SK-N-SH (cell line): ENCODE data around the gene STK32A. TPM values are rescaled to one million over a fixed set of nuclear protein-coding genes. Genes with fewer than 3 reads are reported as not detected.

Source experiments
- CTCF ChIA-PET: fragments of 300-600, 350-600 bp; formaldehyde crosslinking; extraction: SDS; loops from one replicate; lab custom pipeline; 2021; lab: Yijun Ruan, JAX
- POLR2A ChIA-PET: fragments of 350-600 bp; sonication (Branson Sonifier 250); formaldehyde crosslinking; extraction: SDS; loops from one replicate; lab custom pipeline; 2020; ENCODE audit warnings: antibody characterized with exemption, inconsistent platforms; lab: Yijun Ruan, JAX
- DNase-seq: peaks from one replicate; pipeline ENCODE4 v3.0.0; 2012
- H2AFZ ChIP-seq: fragments of 200-600 bp; sonication (generic); 2 replicates; pipeline ENCODE4 v1.8.1; 2016; ENCODE audit warnings: antibody characterized with exemption, mild to moderate bottlenecking, low read depth
- H3F3A ChIP-seq: fragments of 200-600 bp; sonication (generic); replicated peaks from 2 replicates; pipeline ENCODE3; 2016; ENCODE audit warnings: antibody characterized with exemption, mild to moderate bottlenecking; ENCODE audit not compliant: insufficient read depth
- H3K27ac ChIP-seq, 2 experiments: fragments of 200-500 bp in 1 of 2; fragments of 200-600 bp in 1 of 2; sonication (Bioruptor generic) in 1 of 2; sonication (generic), shearing (Covaris generic) in 1 of 2; 2 replicates each; pipeline versions ENCODE4 v1.5.1 to v1.6.1; 2014 to 2016; ENCODE audit warnings: low read depth in 2 of 2, inconsistent platforms in 1 of 2, low read length in 1 of 2, mild to moderate bottlenecking in 1 of 2, mixed read lengths in 1 of 2
- H3K27me3 ChIP-seq: fragments of 200-600 bp; sonication (generic), shearing (Covaris generic); 2 replicates; pipeline ENCODE4 v1.6.1; 2016; ENCODE audit warnings: mixed run types; ENCODE audit not compliant: insufficient read depth
- H3K36me3 ChIP-seq, 2 experiments: fragments of 200-500 bp in 1 of 2; fragments of 200-600 bp in 1 of 2; sonication (Bioruptor generic) in 1 of 2; sonication (generic) in 1 of 2; replicated peaks in 1 of 2; 2 replicates each; pipeline versions ENCODE3 to v1.5.1; 2014 to 2016; ENCODE audit warnings: low read length in 1 of 2, mild to moderate bottlenecking in 1 of 2; ENCODE audit not compliant: insufficient read depth in 2 of 2, control insufficient read depth in 1 of 2
- H3K4me1 ChIP-seq, 2 experiments: fragments of 200-500 bp in 1 of 2; fragments of 200-600 bp in 1 of 2; sonication (Bioruptor generic) in 1 of 2; sonication (generic), shearing (Covaris generic) in 1 of 2; 2 replicates each; pipeline versions ENCODE4 v1.5.1 to v1.6.1; 2014 to 2016; ENCODE audit warnings: low read depth in 1 of 2, low read length in 1 of 2, mixed run types in 1 of 2; ENCODE audit not compliant: insufficient read depth in 2 of 2, control insufficient read depth in 1 of 2
- H3K4me2 ChIP-seq: fragments of 200-600 bp; sonication (generic), shearing (Covaris generic); 2 replicates; pipeline ENCODE4 v1.6.1; 2017; ENCODE audit warnings: mixed run types
- H3K4me3 ChIP-seq, 2 experiments: fragments of 200-500 bp in 1 of 2; fragments of 200-600 bp in 1 of 2; sonication (Bioruptor generic) in 1 of 2; sonication (generic), shearing (Covaris generic) in 1 of 2; 2 replicates each; pipeline versions ENCODE4 v1.5.1 to v1.8.1; 2014 to 2016; ENCODE audit warnings: low read depth in 2 of 2, inconsistent platforms in 1 of 2, low read length in 1 of 2, mild to moderate bottlenecking in 1 of 2, mixed read lengths in 1 of 2, moderate library complexity in 1 of 2
- H3K79me2 ChIP-seq: fragments of 200-600 bp; sonication (generic); 2 replicates; pipeline ENCODE4 v1.8.1; 2017; ENCODE audit warnings: mild to moderate bottlenecking; ENCODE audit not compliant: insufficient read depth
- H3K9ac ChIP-seq: fragments of 200-600 bp; sonication (generic); 2 replicates; pipeline ENCODE4 v1.6.1; 2017; ENCODE audit warnings: mixed run types
- H3K9me2 ChIP-seq: fragments of 200-600 bp; sonication (generic); 2 replicates; pipeline ENCODE4 v1.6.1; 2017; ENCODE audit warnings: mixed run types
- H3K9me3 ChIP-seq: fragments of 200-600 bp; sonication (generic); 2 replicates; pipeline ENCODE4 v1.6.1; 2017; ENCODE audit warnings: mixed run types, mild to moderate bottlenecking, moderate library complexity
- H4K20me1 ChIP-seq: fragments of 200-600 bp; sonication (generic); 2 replicates; pipeline ENCODE4 v1.6.1; 2017; ENCODE audit warnings: mild to moderate bottlenecking, mixed run types; ENCODE audit not compliant: insufficient read depth
- CHD2 ChIP-seq: fragments of 150-350 bp; IDR thresholded peaks from 2 replicates; pipeline ENCODE4 v1.6.1; 2018; ENCODE audit warnings: low read length; ENCODE audit not compliant: partially characterized antibody
- ELF1 ChIP-seq: IDR thresholded peaks from 2 replicates; pipeline ENCODE4 v1.4.0; 2012
- EZH2phosphoT487 ChIP-seq: fragments of 200-600 bp; sonication (generic); IDR thresholded peaks from 2 replicates; pipeline ENCODE4 v1.6.1; 2017; ENCODE audit warnings: low read depth, mixed run types, mild to moderate bottlenecking, antibody characterized with exemption, moderate library complexity, borderline replicate concordance
- FOXJ3 ChIP-seq: sonication (generic); formaldehyde crosslinking; IDR thresholded peaks from 2 replicates; pipeline ENCODE4 v1.5.1; 2020; ENCODE audit warnings: mild to moderate bottlenecking, missing genetic modification reagents
- FOXM1 ChIP-seq: IDR thresholded peaks from 2 replicates; pipeline ENCODE4 v1.4.0; 2012; ENCODE audit warnings: low read depth, mild to moderate bottlenecking
- GATA2 ChIP-seq: sonication (generic); formaldehyde crosslinking; IDR thresholded peaks from 2 replicates; pipeline ENCODE4 v1.5.0; 2020; ENCODE audit warnings: mild to moderate bottlenecking, missing genetic modification reagents
- NFIC ChIP-seq: IDR thresholded peaks from 2 replicates; pipeline ENCODE4 v1.4.0; 2012; ENCODE audit warnings: borderline replicate concordance
- NRF1 ChIP-seq: IDR thresholded peaks from 2 replicates; pipeline ENCODE4 v1.6.1; 2012; ENCODE audit warnings: low read depth, mild to moderate bottlenecking, low read length
- RCOR1 ChIP-seq: fragments of 150-350 bp; IDR thresholded peaks from 2 replicates; pipeline ENCODE4 v1.6.1; 2017; ENCODE audit warnings: antibody characterized with exemption, low read length
- SMC3 ChIP-seq: IDR thresholded peaks from 2 replicates; pipeline ENCODE4 v1.6.1; 2012; ENCODE audit warnings: low read depth, low read length, improper control_type of control experiment
- TEAD4 ChIP-seq: IDR thresholded peaks from 2 replicates; pipeline ENCODE4 v1.4.0; 2012; ENCODE audit warnings: mild to moderate bottlenecking, borderline replicate concordance; ENCODE audit not compliant: insufficient read depth
- YY1 ChIP-seq: IDR thresholded peaks from 2 replicates; pipeline ENCODE4 v1.4.0; 2012; ENCODE audit warnings: low read depth, mild to moderate bottlenecking
- WGBS: methylation state at CpG from one replicate; pipeline ENCODE4 v1.1.6; 2017; ENCODE audit warnings: low lambda C conversion rate; 5-methylcytosine and 5-hydroxymethylcytosine counted together
- polyA plus RNA-seq, 3 experiments: library from polyadenylated mRNA; depleted of rRNA; stranded (reverse); fragments of >200 nt; gene quantifications; 2 replicates each; pipeline ENCODE4 v1.2.3, GENCODE V29; 2012
- TF ChIP-seq, protein P1 (sequence below): IDR thresholded peaks from 2 replicates; pipeline ENCODE4 v1.4.0; 2012; ENCODE audit warnings: low read depth, borderline replicate concordance
- TF ChIP-seq, protein P2 (sequence below): fragments of 200-600 bp; sonication (generic); IDR thresholded peaks from 2 replicates; pipeline ENCODE4 v1.6.1; 2017; ENCODE audit warnings: antibody characterized with exemption, mild to moderate bottlenecking, moderate library complexity
- TF ChIP-seq, protein P3 (sequence below): fragments of 150-350 bp; IDR thresholded peaks from 2 replicates; pipeline ENCODE4 v1.6.1; 2017; ENCODE audit warnings: antibody characterized with exemption, low read length, low read depth, borderline replicate concordance
- TF ChIP-seq, protein P4 (sequence below): IDR thresholded peaks from 2 replicates; pipeline ENCODE4 v1.6.1; 2012; ENCODE audit warnings: mild to moderate bottlenecking, low read depth, low read length, moderate library complexity
- TF ChIP-seq, protein P5 (sequence below): IDR thresholded peaks from 2 replicates; pipeline ENCODE4 v1.4.0; 2012; ENCODE audit warnings: low read depth
- TF ChIP-seq, protein P6 (sequence below): IDR thresholded peaks from 2 replicates; pipeline ENCODE4; 2012

STK32A gene
- polyA plus RNA-seq, 1 of the 3 experiments (the other 2 are of a cell fraction) = 0.20 TPM

DNA sequence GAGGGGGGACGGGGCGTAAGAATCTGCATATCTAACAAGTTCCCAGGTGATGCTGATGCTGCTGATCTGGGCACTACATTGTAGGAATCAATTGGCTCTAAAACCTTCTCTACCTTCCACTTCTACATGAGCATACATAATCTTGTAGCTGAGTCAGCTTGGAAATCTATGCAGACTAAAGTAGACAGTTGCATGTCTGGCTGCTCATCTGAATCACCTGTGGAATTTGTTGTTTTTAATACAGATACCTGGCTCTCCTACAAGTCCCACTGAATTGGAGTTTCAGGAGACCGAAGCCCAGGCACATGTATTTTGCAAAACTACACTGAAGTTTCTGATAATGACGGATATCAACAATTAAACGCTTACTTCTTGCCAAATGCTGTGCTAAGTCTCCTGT lies 113.6 kb downstream of the STK32A start (continued):
- TF ChIP-seq, protein P1, sequence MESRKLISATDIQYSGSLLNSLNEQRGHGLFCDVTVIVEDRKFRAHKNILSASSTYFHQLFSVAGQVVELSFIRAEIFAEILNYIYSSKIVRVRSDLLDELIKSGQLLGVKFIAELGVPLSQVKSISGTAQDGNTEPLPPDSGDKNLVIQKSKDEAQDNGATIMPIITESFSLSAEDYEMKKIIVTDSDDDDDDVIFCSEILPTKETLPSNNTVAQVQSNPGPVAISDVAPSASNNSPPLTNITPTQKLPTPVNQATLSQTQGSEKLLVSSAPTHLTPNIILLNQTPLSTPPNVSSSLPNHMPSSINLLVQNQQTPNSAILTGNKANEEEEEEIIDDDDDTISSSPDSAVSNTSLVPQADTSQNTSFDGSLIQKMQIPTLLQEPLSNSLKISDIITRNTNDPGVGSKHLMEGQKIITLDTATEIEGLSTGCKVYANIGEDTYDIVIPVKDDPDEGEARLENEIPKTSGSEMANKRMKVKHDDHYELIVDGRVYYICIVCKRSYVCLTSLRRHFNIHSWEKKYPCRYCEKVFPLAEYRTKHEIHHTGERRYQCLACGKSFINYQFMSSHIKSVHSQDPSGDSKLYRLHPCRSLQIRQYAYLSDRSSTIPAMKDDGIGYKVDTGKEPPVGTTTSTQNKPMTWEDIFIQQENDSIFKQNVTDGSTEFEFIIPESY = no peak

DNA sequence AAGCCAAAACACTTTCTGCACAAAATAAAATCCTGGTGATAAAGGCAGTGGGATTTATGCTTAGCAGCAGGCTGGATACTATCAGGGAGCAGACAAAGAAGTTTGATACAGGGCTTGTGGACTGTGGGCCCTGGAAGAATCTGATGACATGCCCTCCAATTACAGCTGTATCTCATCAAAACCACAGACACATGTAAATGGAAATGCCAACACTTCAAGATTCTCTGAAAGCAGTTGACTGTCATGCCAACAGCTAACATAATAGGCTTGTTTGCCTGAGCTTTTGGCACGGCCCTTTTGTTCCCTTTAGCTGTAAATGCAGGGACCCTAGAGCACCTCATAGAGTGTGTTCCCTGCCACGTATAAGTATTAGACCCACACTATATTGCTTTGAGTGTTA lies 114.4 kb downstream of the STK32A start:
- Histone ChIP-seq H3K4me2 (no peak overlapping the region), H3K27me3 (no peaks in the 10 kb centered on the region), H3K9me3 (no peaks in the 10 kb centered on the region), H3K4me1 (no peaks in the 10 kb centered on the region; a peak in 1 of 4 replicates), H2AFZ (no peak overlapping the region), H3K4me3 (no peak overlapping the region), H3F3A (no peaks in the 10 kb centered on the region), H3K9me2 (no peaks in the 10 kb centered on the region), H4K20me1 (no peaks in the 10 kb centered on the region), H3K27ac (no peak overlapping the region), H3K9ac (no peak overlapping the region), H3K36me3 (no peaks in the 10 kb centered on the region), H3K79me2 (no peaks in the 10 kb centered on the region)
- WGBS = 32% methylated on average over 2 of the region's 2 CpGs
- no peak for DNase-seq
- ChIA-PET CTCF (interaction anchor here (1.1 to 1.4 kb wide), 2 partner anchors 21 to 25 kb away, joined by 3 read pairs; no protein-coding TSS in a partner anchor), POLR2A (no interaction called here)
- TF ChIP-seq, protein P2, sequence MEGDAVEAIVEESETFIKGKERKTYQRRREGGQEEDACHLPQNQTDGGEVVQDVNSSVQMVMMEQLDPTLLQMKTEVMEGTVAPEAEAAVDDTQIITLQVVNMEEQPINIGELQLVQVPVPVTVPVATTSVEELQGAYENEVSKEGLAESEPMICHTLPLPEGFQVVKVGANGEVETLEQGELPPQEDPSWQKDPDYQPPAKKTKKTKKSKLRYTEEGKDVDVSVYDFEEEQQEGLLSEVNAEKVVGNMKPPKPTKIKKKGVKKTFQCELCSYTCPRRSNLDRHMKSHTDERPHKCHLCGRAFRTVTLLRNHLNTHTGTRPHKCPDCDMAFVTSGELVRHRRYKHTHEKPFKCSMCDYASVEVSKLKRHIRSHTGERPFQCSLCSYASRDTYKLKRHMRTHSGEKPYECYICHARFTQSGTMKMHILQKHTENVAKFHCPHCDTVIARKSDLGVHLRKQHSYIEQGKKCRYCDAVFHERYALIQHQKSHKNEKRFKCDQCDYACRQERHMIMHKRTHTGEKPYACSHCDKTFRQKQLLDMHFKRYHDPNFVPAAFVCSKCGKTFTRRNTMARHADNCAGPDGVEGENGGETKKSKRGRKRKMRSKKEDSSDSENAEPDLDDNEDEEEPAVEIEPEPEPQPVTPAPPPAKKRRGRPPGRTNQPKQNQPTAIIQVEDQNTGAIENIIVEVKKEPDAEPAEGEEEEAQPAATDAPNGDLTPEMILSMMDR = no peak
- TF ChIP-seq, protein P3, sequence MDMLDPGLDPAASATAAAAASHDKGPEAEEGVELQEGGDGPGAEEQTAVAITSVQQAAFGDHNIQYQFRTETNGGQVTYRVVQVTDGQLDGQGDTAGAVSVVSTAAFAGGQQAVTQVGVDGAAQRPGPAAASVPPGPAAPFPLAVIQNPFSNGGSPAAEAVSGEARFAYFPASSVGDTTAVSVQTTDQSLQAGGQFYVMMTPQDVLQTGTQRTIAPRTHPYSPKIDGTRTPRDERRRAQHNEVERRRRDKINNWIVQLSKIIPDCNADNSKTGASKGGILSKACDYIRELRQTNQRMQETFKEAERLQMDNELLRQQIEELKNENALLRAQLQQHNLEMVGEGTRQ = no peak
- no peak for TF ChIP-seq EZH2phosphoT487
- no peak for TF ChIP-seq FOXJ3 (CRISPR knock-in tag)
- TF ChIP-seq ELF1 = no peak
- TF ChIP-seq TEAD4 = no peak
- TF ChIP-seq, protein P4, sequence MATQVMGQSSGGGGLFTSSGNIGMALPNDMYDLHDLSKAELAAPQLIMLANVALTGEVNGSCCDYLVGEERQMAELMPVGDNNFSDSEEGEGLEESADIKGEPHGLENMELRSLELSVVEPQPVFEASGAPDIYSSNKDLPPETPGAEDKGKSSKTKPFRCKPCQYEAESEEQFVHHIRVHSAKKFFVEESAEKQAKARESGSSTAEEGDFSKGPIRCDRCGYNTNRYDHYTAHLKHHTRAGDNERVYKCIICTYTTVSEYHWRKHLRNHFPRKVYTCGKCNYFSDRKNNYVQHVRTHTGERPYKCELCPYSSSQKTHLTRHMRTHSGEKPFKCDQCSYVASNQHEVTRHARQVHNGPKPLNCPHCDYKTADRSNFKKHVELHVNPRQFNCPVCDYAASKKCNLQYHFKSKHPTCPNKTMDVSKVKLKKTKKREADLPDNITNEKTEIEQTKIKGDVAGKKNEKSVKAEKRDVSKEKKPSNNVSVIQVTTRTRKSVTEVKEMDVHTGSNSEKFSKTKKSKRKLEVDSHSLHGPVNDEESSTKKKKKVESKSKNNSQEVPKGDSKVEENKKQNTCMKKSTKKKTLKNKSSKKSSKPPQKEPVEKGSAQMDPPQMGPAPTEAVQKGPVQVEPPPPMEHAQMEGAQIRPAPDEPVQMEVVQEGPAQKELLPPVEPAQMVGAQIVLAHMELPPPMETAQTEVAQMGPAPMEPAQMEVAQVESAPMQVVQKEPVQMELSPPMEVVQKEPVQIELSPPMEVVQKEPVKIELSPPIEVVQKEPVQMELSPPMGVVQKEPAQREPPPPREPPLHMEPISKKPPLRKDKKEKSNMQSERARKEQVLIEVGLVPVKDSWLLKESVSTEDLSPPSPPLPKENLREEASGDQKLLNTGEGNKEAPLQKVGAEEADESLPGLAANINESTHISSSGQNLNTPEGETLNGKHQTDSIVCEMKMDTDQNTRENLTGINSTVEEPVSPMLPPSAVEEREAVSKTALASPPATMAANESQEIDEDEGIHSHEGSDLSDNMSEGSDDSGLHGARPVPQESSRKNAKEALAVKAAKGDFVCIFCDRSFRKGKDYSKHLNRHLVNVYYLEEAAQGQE = no peak
- no peak for TF ChIP-seq RCOR1
- TF ChIP-seq NRF1 = no peak
- TF ChIP-seq GATA2 = no peak
- TF ChIP-seq, protein P5, sequence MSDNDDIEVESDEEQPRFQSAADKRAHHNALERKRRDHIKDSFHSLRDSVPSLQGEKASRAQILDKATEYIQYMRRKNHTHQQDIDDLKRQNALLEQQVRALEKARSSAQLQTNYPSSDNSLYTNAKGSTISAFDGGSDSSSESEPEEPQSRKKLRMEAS = no peak
- TF ChIP-seq, protein P6, sequence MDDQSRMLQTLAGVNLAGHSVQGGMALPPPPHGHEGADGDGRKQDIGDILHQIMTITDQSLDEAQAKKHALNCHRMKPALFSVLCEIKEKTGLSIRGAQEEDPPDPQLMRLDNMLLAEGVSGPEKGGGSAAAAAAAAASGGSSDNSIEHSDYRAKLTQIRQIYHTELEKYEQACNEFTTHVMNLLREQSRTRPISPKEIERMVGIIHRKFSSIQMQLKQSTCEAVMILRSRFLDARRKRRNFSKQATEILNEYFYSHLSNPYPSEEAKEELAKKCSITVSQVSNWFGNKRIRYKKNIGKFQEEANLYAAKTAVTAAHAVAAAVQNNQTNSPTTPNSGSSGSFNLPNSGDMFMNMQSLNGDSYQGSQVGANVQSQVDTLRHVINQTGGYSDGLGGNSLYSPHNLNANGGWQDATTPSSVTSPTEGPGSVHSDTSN = no peak
- TF ChIP-seq SMC3 = no peak
- no peak for TF ChIP-seq YY1
- no peak for TF ChIP-seq CHD2
- TF ChIP-seq NFIC = no peak
- no peak for TF ChIP-seq FOXM1
- TF ChIP-seq, protein P1 = no peak
